ENCODE measurements around the gene VAMP2. TPM values are rescaled to one million over a fixed set of nuclear protein-coding genes. Genes with fewer than 3 reads are reported as not detected.
A peak's percentile ranks its signal among the peaks of the same experiment; 100 is the strongest.

Gene VAMP2
- total and polyA plus RNA-seq, 9 of the 15 experiments (the other 6 are each of a cell fraction or from before 2014, with no cell fraction given), result 2.3 to 31.8 (median 6.0) TPM

- TF ChIP-seq STAG1 (CRISPR knock-in tag; IDR thresholded peaks at IDR 0.05; ENCODE audit: borderline replicate concordance) (no peak), FOXK2 (conservative IDR thresholded peaks at IDR 0.05 in 1 of 2, IDR thresholded peaks at IDR 0.05 in 1 of 2; ENCODE audit: low read depth in 2 of 2) (no peak), ARID3B (CRISPR knock-in tag; IDR thresholded peaks at IDR 0.05; ENCODE audit: borderline replicate concordance) (no peak), XRCC3 (IDR thresholded peaks at IDR 0.05) (no peak), BRF2 (IDR thresholded peaks at IDR 0.05; ENCODE audit: borderline replicate concordance, insufficient read depth, insufficient read length) (no peak), ELF2 (CRISPR knock-in tag; IDR thresholded peaks at IDR 0.05) (0 out of 2 replicates have a peak, but pooled peaks have one; percentile 25), HINFP (tag; conservative IDR thresholded peaks at IDR 0.05; ENCODE audit: low read depth) (no peak), PRPF4 (IDR thresholded peaks at IDR 0.05; ENCODE audit: insufficient read depth, low read depth, low read length, poor library complexity, severe bottlenecking) (no peak), ETS2 (tag; IDR thresholded peaks at IDR 0.05; ENCODE audit: borderline replicate concordance, poor library complexity, severe bottlenecking) (no peak), HCFC1 (IDR thresholded peaks at IDR 0.05; ENCODE audit: low read depth, low read length) (peak; percentile 50), ZNF23 (CRISPR knock-in tag; IDR thresholded peaks at IDR 0.05) (no peak), ELK1 (CRISPR knock-in tag; IDR thresholded peaks at IDR 0.05) (no peak), U2AF2 (optimal IDR thresholded peaks at IDR 0.05; ENCODE audit: low read depth, low read length) (no peak), ZNF24 (IDR thresholded peaks at IDR 0.05) (no peak; the same call in 1 of the 2 replicates), SIN3A (IDR thresholded peaks at IDR 0.05; ENCODE audit: borderline replicate concordance in 2 of 2, control insufficient read depth in 1 of 2, low read depth in 2 of 2, low read length in 2 of 2) (peak; percentile 32 to 56; a peak in 1 of 4 replicates), RBM39 (optimal IDR thresholded peaks at IDR 0.05; ENCODE audit: low read depth, low read length) (no peak), AFF1 (IDR thresholded peaks at IDR 0.05; ENCODE audit: low read depth in 1 of 2, partially characterized antibody in 2 of 2) (no peak)
Observed at GRCh38 chr17:8138672-8139371, 23.9 kb downstream of the VAMP2 start (continued).
